Heart right ventricle (tissue), 16 donors: ENCODE results near the gene HIPK3. TPM values are rescaled to one million over a fixed set of nuclear protein-coding genes. Genes with fewer than 3 reads are reported as not detected.
A peak's percentile ranks its signal among the peaks of the same experiment; 100 is the strongest.
"Not testable (repeated sequence)": the region's sequence is repeated elsewhere in the genome, so short reads cannot be mapped to it uniquely, and the experiment has no call there.

Experiments used
- ATAC-seq, 8 donors: fragments of 200-7000 bp; cut with Tn5 transposase; one replicate each; pipeline ENCODE4 v1.9.1; 2020; ENCODE audit warnings: mild to moderate bottlenecking in 8 of 8, moderate library complexity in 8 of 8, moderate number of reproducible peaks in 1 of 8
- DNase-seq, 2 donors: peaks; one replicate each; pipeline ENCODE4 v3.0.0-alpha.2; 2020
- H3K27ac ChIP-seq, 10 donors: fragments of 200-600 bp; sonication (generic) in 2 of 10; one replicate each; pipeline versions ENCODE4 v1.5.0 to v1.8.0; 2020 to 2022; ENCODE audit warnings: mild to moderate bottlenecking in 3 of 10
- H3K27me3 ChIP-seq, 7 donors: fragments of 200-600 bp; one replicate each; pipeline ENCODE4 v1.8.0; 2021 to 2022; ENCODE audit warnings: mild to moderate bottlenecking in 2 of 7
- H3K36me3 ChIP-seq, 9 donors: fragments of 200-600 bp; sonication (generic) in 1 of 9; one replicate each; pipeline versions ENCODE4 v1.5.0 to v1.8.0; 2020 to 2022; ENCODE audit warnings: mild to moderate bottlenecking in 2 of 9
- H3K4me1 ChIP-seq, 9 donors: fragments of 200-600 bp; sonication (generic) in 1 of 9; one replicate each; pipeline versions ENCODE4 v1.5.0 to v1.8.0; 2020 to 2022; ENCODE audit warnings: mild to moderate bottlenecking in 4 of 9
- H3K4me3 ChIP-seq, 10 donors: fragments of 200-600 bp; sonication (generic) in 2 of 10; one replicate each; pipeline versions ENCODE4 v1.5.0 to v1.8.0; 2020 to 2022; ENCODE audit warnings: mild to moderate bottlenecking in 7 of 10, moderate library complexity in 2 of 10
- H3K9me3 ChIP-seq, 11 donors: fragments of 200-600 bp in 10 of 11; sonication (generic) in 2 of 11; one replicate each; pipeline versions ENCODE4 v1.5.0 to v1.8.0; 2013 to 2022; ENCODE audit warnings: mild to moderate bottlenecking in 2 of 11, control low read depth in 1 of 11, moderate library complexity in 1 of 11
- CTCF ChIP-seq, 9 donors: fragments of 200-600 bp; sonication (generic) in 2 of 9; IDR thresholded peaks; one replicate each; pipeline versions ENCODE4 v1.5.0 to v1.8.0; 2021 to 2022; ENCODE audit warnings: antibody characterized with exemption in 9 of 9, mild to moderate bottlenecking in 5 of 9, moderate library complexity in 1 of 9
- WGBS, 2 donors: extraction: QIAGEN DNeasy Blood & Tissue Kit; methylation state at CpG; one replicate each; pipeline ENCODE4 v1.1.7; 2013; ENCODE audit warnings: inconsistent platforms in 1 of 2; 5-methylcytosine and 5-hydroxymethylcytosine counted together
- intact Hi-C, 10 donors: fragments of 100-400 bp; cut with DNase I; formaldehyde crosslinking; loops; one replicate each; pipeline versions ENCODE4 v1.11.1 to v1.14.2; 2022
- polyA plus RNA-seq, 2 donors: library from polyadenylated mRNA; stranded (reverse); fragments of 200-250 nt; gene quantifications; one replicate each; pipeline ENCODE4 v1.2.3, GENCODE V29; 2013
- total RNA-seq, 10 donors: library from RNA; stranded (reverse); fragmentation: NEBNext Ultra II Directional in 3 of 10; extraction: Animal tissue kit (Norgen Biotek cat#: 25700) in 3 of 10; gene quantifications; one replicate each; pipeline versions ENCODE4 v1.2.1 to v1.2.4, GENCODE V29; 2021 to 2023
- donor health status: Arrhythmogenic right ventricular cardiomyopathy.
- donor health status: ischemic (EF 13 %, LVEDD 7.1; RV severe dilation, severe dysfunction).
- donor health status: healthy with polysubstance abuse.
- donor health status: DM: no; HTN: yes; CAD: no.
- donor health status: DM: no; HTN: no; CAD: no.
- donor health status: ischemic (EF 25% LVEDD 6.9; RV normal size, moderate dysfunction).
- donor health status: ischemic (EF 25% LVEDD 5.7; RV mildly dilated, moderate dysfunction).
- donor health status: healthy.
- donor health status: DM: yes; HTN: yes; CAD: no.
- donor health status: Ischemic cardiomyopathy.
- donor health status: ischemic (EF 35%, LVEDD 5.7; RV mildly dilated, moderate dysfunction).
- donor health status: nonischemic (EF 11% LVEDD 7.7; RV severe dilation, severe dysfunction).
- donor health status: DM: yes; HTN: yes; CAD: no.
- donor health status: PGD.
- donor health status: ischemic (EF 29% LVEDD 5.4; RV normal size, mild dysfunction).
- donor health status: nonischemic (EF 23%, LVEDD 6.1; RV moderate dilation, normal function).

Gene HIPK3
- total and polyA plus RNA-seq, 12 donors, result 15.9 to 334 (median 276) TPM

DNA sequence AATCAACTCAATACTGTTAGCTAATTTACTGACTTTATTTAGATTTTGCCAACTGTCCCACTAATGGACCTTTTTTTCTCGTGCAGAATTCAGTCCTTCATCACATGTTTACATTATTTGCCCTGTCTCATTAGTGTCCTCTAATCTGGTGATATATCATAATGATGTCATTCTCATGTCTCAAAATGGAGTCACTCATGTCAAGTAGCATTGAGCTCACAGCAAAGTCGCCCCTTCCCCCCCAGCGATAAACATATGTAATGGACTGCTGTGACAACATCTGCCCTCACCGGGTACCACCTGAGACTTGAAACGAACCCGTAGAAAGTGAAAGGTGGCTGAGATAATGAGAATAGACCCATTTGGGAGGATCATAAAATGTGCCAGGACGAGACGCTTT, 37.6 kb downstream of the HIPK3 start:
- Histone ChIP-seq H3K27me3 (no peaks in the 10 kb centered on the region), H3K4me1 (peaks cover 10 to 67% (median 55%) of the 10 kb centered on the region in 9 donors), H3K4me3 (no peak overlapping the region), H3K36me3 (peaks cover 0 to 35% (median 0%) of the 10 kb centered on the region in 9 donors), H3K27ac (peak overlapping the region in 3 of 10 donors; percentile 2 to 44 (median 12)), H3K9me3 (peaks cover 0 to 7% (median 4%) of the 10 kb centered on the region in 11 donors)
- intact Hi-C loops, result loop anchor here in 1 of 10 donors (1.0 kb wide), 1 partner anchor 39 kb away; no protein-coding TSS in a partner anchor
- no peak for TF ChIP-seq CTCF (IDR thresholded peaks at IDR 0.05)
- ATAC-seq, result no peak
- no peak for DNase-seq
- WGBS, 2 donors, result 75 to 82% methylated on average over 8 of the region's 8 CpGs

GRCh38 chr11:33296695-33297094, 39.5 kb downstream of the HIPK3 start:
- ATAC-seq (no peak), DNase-seq (no peak)
- H3K27ac ChIP-seq, result peak overlapping the region in 5 of 10 donors; percentile 18 to 71 (median 44)
- peaks cover 0 to 7% (median 4%) of the 10 kb centered on the region in 11 donors for H3K9me3 ChIP-seq
- intact Hi-C loops, result no loop called here
- peaks cover 10 to 63% (median 50%) of the 10 kb centered on the region in 9 donors for H3K4me1 ChIP-seq
- no peak for TF ChIP-seq CTCF (IDR thresholded peaks at IDR 0.05)
- WGBS, 2 donors, result 78 to 79% methylated on average over 5 of the region's 5 CpGs
- peaks cover 0 to 49% (median 9%) of the 10 kb centered on the region in 9 donors for H3K36me3 ChIP-seq
- no peak overlapping the region for H3K4me3 ChIP-seq
- no peaks in the 10 kb centered on the region for H3K27me3 ChIP-seq

- Histone ChIP-seq H3K4me3 (no peak overlapping the region), H3K4me1 (peaks cover 2 to 79% (median 49%) of the 10 kb centered on the region in 9 donors), H3K36me3 (peaks cover 0 to 19% (median 4%) of the 10 kb centered on the region in 9 donors), H3K9me3 (peaks cover 0 to under 1% (median 0%) of the 10 kb centered on the region in 11 donors), H3K27ac (peak overlapping the region in 5 of 10 donors; percentile 6 to 58 (median 36)), H3K27me3 (no peaks in the 10 kb centered on the region)
- intact Hi-C loops, result no loop called here
- DNase-seq (no peak), ATAC-seq (peak in 2 of 8 donors; percentile 26 to 36)
- WGBS, 2 donors, result 62 to 68% methylated on average over 4 of the region's 4 CpGs
- no peak for TF ChIP-seq CTCF (IDR thresholded peaks at IDR 0.05)
Observed at GRCh38 chr11:33303541-33303940, 46.4 kb downstream of the HIPK3 start.

DNA sequence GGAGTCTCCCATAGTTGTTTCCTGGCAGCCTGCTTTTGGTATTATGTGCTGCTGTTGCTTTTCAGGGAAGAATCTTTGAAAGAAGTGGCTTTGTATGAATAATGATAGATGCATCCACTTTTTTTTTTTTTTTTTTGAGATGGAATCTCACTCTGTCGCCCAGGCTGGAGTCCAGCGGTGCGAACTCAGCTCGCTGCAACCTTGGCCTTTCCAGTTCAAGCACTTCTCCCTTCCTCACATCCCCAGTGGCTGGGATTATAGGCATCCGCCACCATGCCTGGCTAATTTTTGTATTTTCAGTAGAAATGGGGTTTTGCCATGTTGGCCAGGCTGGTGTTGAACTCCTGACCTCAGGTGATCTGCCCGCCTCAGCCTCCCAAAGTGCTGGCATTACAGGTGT, 49.6 kb downstream of the HIPK3 start:
- not testable (repeated sequence) for DNase-seq, H3K27me3 ChIP-seq, H3K9me3 ChIP-seq, H3K27ac ChIP-seq, H3K4me3 ChIP-seq, ATAC-seq, H3K36me3 ChIP-seq
- 84 to 93% methylated on average over 6 of the region's 6 CpGs for WGBS, 2 donors
- intact Hi-C loops, result loop anchor here in 1 of 10 donors (5.0 kb wide), 1 partner anchor 45 kb away; no protein-coding TSS in a partner anchor
- peaks cover 2 to 90% (median 55%) of the 10 kb centered on the region in 9 donors for H3K4me1 ChIP-seq

GRCh38 chr11:33307984-33308383, 50.8 kb downstream of the HIPK3 start:
- Histone ChIP-seq H3K4me3 (no peak overlapping the region), H3K27me3 (no peaks in the 10 kb centered on the region), H3K9me3 (no peaks in the 10 kb centered on the region), H3K27ac (no peak overlapping the region), H3K36me3 (peaks cover 0 to 6% (median 0%) of the 10 kb centered on the region in 9 donors), H3K4me1 (peaks cover 2 to 90% (median 55%) of the 10 kb centered on the region in 9 donors)
- no peak for DNase-seq
- TF ChIP-seq CTCF (IDR thresholded peaks at IDR 0.05), result no peak
- intact Hi-C loops, result loop anchor here in 1 of 10 donors (5.0 kb wide), 1 partner anchor 46 kb away; no protein-coding TSS in a partner anchor
- ATAC-seq, result no peak
